Heart left ventricle (tissue), 16 donors: ENCODE measurements around the gene SALL3. TPM values are rescaled to one million over a fixed set of nuclear protein-coding genes. Genes with fewer than 3 reads are reported as not detected.

ENCODE experiments used
- ATAC-seq, 4 donors: fragments of 200-7000 bp; cut with Tn5 transposase; one replicate each; pipeline ENCODE4 v1.9.1; 2020 to 2022; ENCODE audit warnings: moderate library complexity in 4 of 4, mild to moderate bottlenecking in 3 of 4, moderate number of reproducible peaks in 1 of 4
- DNase-seq, 5 donors: peaks; one replicate each; pipeline ENCODE4 v3.0.0-alpha.2; 2020
- H3K27ac ChIP-seq, 12 donors: fragments of 200-600 bp; sonication (generic) in 4 of 12; one replicate each; pipeline versions ENCODE4 v1.5.0 to v1.8.0; 2016 to 2022; ENCODE audit warnings: mild to moderate bottlenecking in 2 of 12
- H3K27me3 ChIP-seq, 9 donors: fragments of 200-600 bp; sonication (generic) in 2 of 9; one replicate each; pipeline versions ENCODE4 v1.5.1 to v1.8.0; 2016 to 2022; ENCODE audit warnings: mild to moderate bottlenecking in 3 of 9
- H3K36me3 ChIP-seq, 9 donors: fragments of 200-600 bp; sonication (generic) in 2 of 9; one replicate each; pipeline versions ENCODE4 v1.5.0 to v1.8.0; 2018 to 2022; ENCODE audit warnings: mild to moderate bottlenecking in 2 of 9
- H3K4me1 ChIP-seq, 12 donors: fragments of 200-600 bp; sonication (generic) in 4 of 12; one replicate each; pipeline versions ENCODE4 v1.5.0 to v1.8.0; 2016 to 2022; ENCODE audit warnings: mild to moderate bottlenecking in 3 of 12
- H3K4me3 ChIP-seq, 12 donors: fragments of 200-600 bp; sonication (generic) in 4 of 12; one replicate each; pipeline versions ENCODE4 v1.5.0 to v1.8.0; 2017 to 2022; ENCODE audit warnings: mild to moderate bottlenecking in 9 of 12, moderate library complexity in 4 of 12
- H3K9me3 ChIP-seq, 12 donors: fragments of 200-600 bp; sonication (generic) in 4 of 12; one replicate each; pipeline versions ENCODE4 v1.5.0 to v1.8.0; 2016 to 2022; ENCODE audit warnings: mild to moderate bottlenecking in 1 of 12
- POLR2A ChIP-seq, 2 donors: fragments of 450-650 bp; IDR thresholded peaks; one replicate each; pipeline ENCODE4 v1.6.1; 2017; ENCODE audit warnings: antibody characterized with exemption in 2 of 2, mild to moderate bottlenecking in 2 of 2, moderate library complexity in 2 of 2
- WGBS, 4 donors: extraction: QIAGEN DNeasy Blood & Tissue Kit in 2 of 4; methylation state at CpG; one replicate each; pipeline versions ENCODE4 v1.1.5 to v1.1.7; 2013 to 2018; 5-methylcytosine and 5-hydroxymethylcytosine counted together
- intact Hi-C, 10 donors: fragments of 100-400 bp; cut with DNase I; formaldehyde crosslinking; loops; one replicate each; pipeline versions ENCODE4 v1.11.1 to v1.14.2; 2022
- long read RNA-seq, 3 donors: library from polyadenylated mRNA; unstranded; transcript quantifications; one replicate each; pipeline ENCODE4 v2.0.0, GENCODE V29; 2020 to 2021
- polyA plus RNA-seq, 2 donors: library from polyadenylated mRNA; stranded (reverse); fragments of 200-250 nt; gene quantifications; one replicate each; pipeline ENCODE4 v1.2.3, GENCODE V29; 2013
- total RNA-seq, 9 donors: library from RNA; depleted of rRNA in 2 of 9; stranded (reverse); fragments of >200 nt in 2 of 9; fragmentation: NEBNext Ultra II Directional in 3 of 9; extraction: Animal tissue kit (Norgen Biotek cat#: 25700) in 3 of 9; gene quantifications; one replicate each; pipeline versions ENCODE4 v1.1.0 to v1.2.4, GENCODE V29; 2016 to 2023
- TF ChIP-seq, protein P1 (sequence below), 12 donors: fragments of 200-600 bp; sonication (generic) in 4 of 12; IDR thresholded peaks; one replicate each; pipeline versions ENCODE4 v1.5.0 to v1.8.0; 2018 to 2022; ENCODE audit warnings: antibody characterized with exemption in 12 of 12, mild to moderate bottlenecking in 5 of 12
- donor health status: ischemic (EF 13 %, LVEDD 7.1; RV severe dilation, severe dysfunction).
- donor health status: healthy with polysubstance abuse.
- donor health status: DM: no; HTN: yes; CAD: no.
- donor health status: DM: no; HTN: no; CAD: no.
- donor health status: ischemic (EF 25% LVEDD 6.9; RV normal size, moderate dysfunction).
- donor health status: ischemic (EF 25% LVEDD 5.7; RV mildly dilated, moderate dysfunction).
- donor health status: healthy.
- donor health status: DM: yes; HTN: yes; CAD: no.
- donor health status: ischemic (EF 35%, LVEDD 5.7; RV mildly dilated, moderate dysfunction).
- donor health status: nonischemic (EF 11% LVEDD 7.7; RV severe dilation, severe dysfunction).
- donor health status: DM: yes; HTN: yes; CAD: no.
- donor health status: PGD.
- donor health status: ischemic (EF 29% LVEDD 5.4; RV normal size, mild dysfunction).
- donor health status: nonischemic (EF 23%, LVEDD 6.1; RV moderate dilation, normal function).

SALL3 gene
- total RNA-seq, result under 1 TPM in 6 of 9 donors, not detected in 3; 0.04 to 0.17 (median 0.07) TPM
- under 1 TPM; 0.04 to 0.06 TPM for polyA plus RNA-seq
- long read RNA-seq, donor 1, result 0 reads
- long read RNA-seq, donor 2, result 0 reads
- long read RNA-seq, donor 3, result 0 reads

DNA sequence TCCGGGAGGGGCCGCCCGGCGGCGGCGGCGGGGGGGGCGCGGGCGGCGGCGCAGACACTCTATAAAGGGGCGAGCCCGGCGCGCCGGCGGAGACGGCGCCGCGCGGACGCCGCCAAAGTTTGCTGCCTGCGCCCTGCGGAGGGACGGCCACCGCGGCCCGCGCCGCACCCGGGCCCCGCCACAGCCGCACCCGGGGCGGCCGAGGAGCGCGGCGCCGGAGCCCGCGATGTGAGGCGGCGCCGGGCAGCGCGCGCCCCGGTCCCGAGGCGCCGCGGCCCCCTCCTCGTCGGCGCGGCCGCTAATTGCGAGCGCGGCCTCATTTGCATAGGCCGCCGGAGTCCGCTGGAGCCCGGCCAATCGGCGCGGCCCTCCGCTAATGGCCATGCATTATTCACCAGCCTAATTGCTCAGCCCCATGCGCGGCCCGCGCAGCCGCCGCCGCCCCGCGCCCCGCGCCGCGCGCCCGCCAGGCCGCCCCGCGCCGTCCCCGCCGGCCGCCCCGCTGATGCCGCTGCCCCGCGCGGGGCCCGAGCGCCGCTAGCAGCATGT, at the start of gene SALL3:
SALL3 (plus strand) TSS at position 89 of the 549 bp plus-strand sequence; CDS start at position 546, 457 bp downstream.
- Histone ChIP-seq H3K4me3 (peak within 1 kb of the TSS in 8 of 12 donors; percentile 15 to 42 (median 30)), H3K27ac (no peak within 1 kb of the TSS), H3K4me1 (peaks cover 0 to 24% (median 5%) of the 10 kb centered on the region in 12 donors), H3K36me3 (no peaks in the 10 kb centered on the region), H3K27me3 (peaks cover 80 to 96% (median 87%) of the 10 kb centered on the region in 9 donors), H3K9me3 (no peaks in the 10 kb centered on the region)
- no peak for TF ChIP-seq POLR2A (IDR thresholded peaks at IDR 0.05)
- TF ChIP-seq, protein P1, sequence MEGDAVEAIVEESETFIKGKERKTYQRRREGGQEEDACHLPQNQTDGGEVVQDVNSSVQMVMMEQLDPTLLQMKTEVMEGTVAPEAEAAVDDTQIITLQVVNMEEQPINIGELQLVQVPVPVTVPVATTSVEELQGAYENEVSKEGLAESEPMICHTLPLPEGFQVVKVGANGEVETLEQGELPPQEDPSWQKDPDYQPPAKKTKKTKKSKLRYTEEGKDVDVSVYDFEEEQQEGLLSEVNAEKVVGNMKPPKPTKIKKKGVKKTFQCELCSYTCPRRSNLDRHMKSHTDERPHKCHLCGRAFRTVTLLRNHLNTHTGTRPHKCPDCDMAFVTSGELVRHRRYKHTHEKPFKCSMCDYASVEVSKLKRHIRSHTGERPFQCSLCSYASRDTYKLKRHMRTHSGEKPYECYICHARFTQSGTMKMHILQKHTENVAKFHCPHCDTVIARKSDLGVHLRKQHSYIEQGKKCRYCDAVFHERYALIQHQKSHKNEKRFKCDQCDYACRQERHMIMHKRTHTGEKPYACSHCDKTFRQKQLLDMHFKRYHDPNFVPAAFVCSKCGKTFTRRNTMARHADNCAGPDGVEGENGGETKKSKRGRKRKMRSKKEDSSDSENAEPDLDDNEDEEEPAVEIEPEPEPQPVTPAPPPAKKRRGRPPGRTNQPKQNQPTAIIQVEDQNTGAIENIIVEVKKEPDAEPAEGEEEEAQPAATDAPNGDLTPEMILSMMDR (IDR thresholded peaks at IDR 0.05), result no peak
- WGBS, 4 donors, result 1 to 2% (median 2%) methylated on average over 21 to 102 of the region's 102 CpGs
- DNase-seq (no peak), ATAC-seq (no peak)
- intact Hi-C loops, result loop anchor here in 2 of 10 donors (10.0 kb wide), 3 partner anchors 265 to 1075 kb away; no protein-coding TSS in a partner anchor

DNA sequence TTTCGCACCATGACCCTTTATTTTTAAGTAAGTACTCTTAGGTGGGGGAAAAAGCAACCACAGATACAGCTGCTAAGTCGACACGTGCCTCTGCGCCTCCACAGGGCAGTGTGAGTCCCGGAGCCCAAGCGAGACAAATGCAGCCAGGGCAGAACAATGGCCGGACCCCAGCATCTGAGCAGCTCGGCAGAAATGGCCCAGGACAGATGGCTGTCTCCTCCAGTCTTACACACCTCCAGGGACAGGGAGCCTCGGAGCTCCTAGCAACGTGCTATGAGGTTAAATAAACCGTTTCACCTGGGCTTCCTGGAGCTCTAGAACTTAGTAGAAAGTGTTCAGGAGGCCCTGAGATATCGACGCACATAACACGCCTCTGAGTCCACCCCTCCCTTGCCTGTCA, 47.3 kb upstream of the SALL3 start:
- intact Hi-C loops, result no loop called here
- WGBS, 4 donors, result 64 to 67% (median 65%) methylated on average over 14 of the region's 14 CpGs
- no peak overlapping the region for H3K27ac ChIP-seq
- DNase-seq (peak in 1 of 5 donors; percentile 18), ATAC-seq (no peak)
- peaks cover 0 to 14% (median 0%) of the 10 kb centered on the region in 9 donors for H3K27me3 ChIP-seq
- no peak overlapping the region for H3K4me3 ChIP-seq
- no peaks in the 10 kb centered on the region for H3K9me3 ChIP-seq
- no peaks in the 10 kb centered on the region for H3K36me3 ChIP-seq
- TF ChIP-seq POLR2A (IDR thresholded peaks at IDR 0.05), result no peak
- TF ChIP-seq, protein P1 (IDR thresholded peaks at IDR 0.05), result no peak
- no peaks in the 10 kb centered on the region for H3K4me1 ChIP-seq

DNA sequence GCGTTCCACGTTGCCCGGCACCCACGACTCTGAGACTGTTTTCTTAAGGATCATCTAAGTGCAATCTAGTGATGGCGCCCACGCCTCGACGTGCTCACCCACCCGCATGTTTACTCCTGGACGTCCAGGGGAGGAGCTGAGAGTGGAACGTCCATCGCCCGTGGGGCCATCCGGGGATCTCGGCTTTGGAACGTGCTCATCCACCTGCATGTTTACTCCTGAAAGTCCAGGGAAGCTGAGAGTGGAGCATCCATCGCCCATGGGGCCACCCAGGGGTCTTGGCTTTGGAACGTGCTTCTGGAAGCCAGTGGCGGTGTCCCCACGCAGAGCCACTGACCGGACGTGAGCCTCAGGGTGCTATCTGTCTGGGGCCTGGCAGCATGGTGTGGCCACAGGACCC, 45.6 kb upstream of the SALL3 start:
- no peak for ATAC-seq
- no peak overlapping the region for H3K4me3 ChIP-seq
- no peaks in the 10 kb centered on the region for H3K4me1 ChIP-seq
- TF ChIP-seq, protein P1 (IDR thresholded peaks at IDR 0.05), result no peak
- TF ChIP-seq POLR2A (IDR thresholded peaks at IDR 0.05), result no peak
- H3K36me3 ChIP-seq, result no peaks in the 10 kb centered on the region
- H3K9me3 ChIP-seq, result no peaks in the 10 kb centered on the region
- peaks cover 0 to 14% (median 0%) of the 10 kb centered on the region in 9 donors for H3K27me3 ChIP-seq
- 88 to 91% (median 91%) methylated on average over 22 of the region's 22 CpGs for WGBS, 4 donors
- no peak overlapping the region for H3K27ac ChIP-seq
- intact Hi-C loops, result no loop called here
- DNase-seq, result no peak

DNA sequence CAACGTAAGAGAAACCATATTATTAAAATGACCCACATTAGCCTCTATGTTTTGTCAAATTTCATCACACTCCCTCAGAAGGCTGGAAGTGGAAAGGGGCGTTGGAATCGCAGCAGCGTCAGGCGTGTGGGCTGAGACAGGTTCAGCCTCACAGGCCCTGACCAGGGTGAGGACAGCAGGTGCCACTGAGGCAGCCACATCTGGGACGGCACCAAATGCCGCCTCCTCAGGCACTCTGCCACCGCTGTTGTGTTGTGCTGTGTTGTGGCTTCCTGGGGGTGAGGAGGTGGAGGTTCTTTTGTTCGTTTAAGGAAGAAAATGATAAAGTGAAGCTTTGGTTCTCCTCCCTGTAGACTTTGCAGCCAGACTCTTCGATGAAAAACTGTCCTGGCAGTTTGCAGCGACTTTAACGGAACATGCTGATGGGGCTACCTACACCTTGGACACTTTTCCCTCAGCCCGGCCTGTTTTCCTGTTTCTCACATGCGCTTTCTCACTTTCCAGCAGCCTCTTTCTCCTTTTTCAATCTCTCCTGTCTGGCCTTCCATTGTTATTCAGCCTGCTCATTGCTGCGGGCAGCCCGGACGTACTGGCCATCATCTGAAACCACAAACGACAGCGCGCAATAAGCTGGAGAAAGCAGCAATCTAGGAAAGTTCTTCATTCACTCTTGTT, 44.9 kb upstream of the SALL3 start:
- ATAC-seq, result no peak
- Histone ChIP-seq H3K27ac (no peak overlapping the region), H3K36me3 (no peaks in the 10 kb centered on the region), H3K9me3 (no peaks in the 10 kb centered on the region), H3K4me1 (no peaks in the 10 kb centered on the region), H3K4me3 (no peak overlapping the region), H3K27me3 (peaks cover 0 to 14% (median 0%) of the 10 kb centered on the region in 9 donors)
- no peak for DNase-seq
- TF ChIP-seq POLR2A (IDR thresholded peaks at IDR 0.05), result no peak
- TF ChIP-seq, protein P1 (IDR thresholded peaks at IDR 0.05), result no peak
- intact Hi-C loops, result no loop called here
- WGBS, 4 donors, result 76 to 83% (median 81%) methylated on average over 20 of the region's 20 CpGs
